H9 (cell line): ENCODE measurements around the gene DPH7. TPM values are rescaled to one million over a fixed set of nuclear protein-coding genes. Genes with fewer than 3 reads are reported as not detected.

ENCODE experiments used
- DNase-seq: peaks from one replicate; pipeline ENCODE4 v3.0.0-alpha.2; 2017
- H2AFZ ChIP-seq: one replicate; pipeline ENCODE4 v1.6.1; 2013; ENCODE audit warnings: mild to moderate bottlenecking, low read length, control low read depth, moderate library complexity
- H2AK5ac ChIP-seq: 2 replicates; pipeline ENCODE4 v1.6.1; 2013; ENCODE audit warnings: low read length, control low read depth, mixed read lengths; ENCODE audit not compliant: insufficient read length
- H2BK120ac ChIP-seq: one replicate; pipeline ENCODE4 v1.6.1; 2013; ENCODE audit warnings: low read depth, mild to moderate bottlenecking, low read length, control low read depth, inconsistent platforms; ENCODE audit not compliant: poor library complexity, severe bottlenecking
- H2BK12ac ChIP-seq: 2 replicates; pipeline ENCODE4 v1.6.1; 2013; ENCODE audit warnings: low read length, control low read depth, mixed read lengths, low read depth; ENCODE audit not compliant: insufficient read length
- H2BK15ac ChIP-seq: 2 replicates; pipeline ENCODE4 v1.6.1; 2013; ENCODE audit warnings: low read depth, low read length, control low read depth
- H2BK20ac ChIP-seq: one replicate; pipeline ENCODE4 v1.6.1; 2013; ENCODE audit warnings: low read depth, mild to moderate bottlenecking, low read length, control low read depth, inconsistent platforms; ENCODE audit not compliant: poor library complexity, severe bottlenecking
- H2BK5ac ChIP-seq: 2 replicates; pipeline ENCODE4 v1.6.1; 2013; ENCODE audit warnings: low read length, control low read depth, mixed read lengths; ENCODE audit not compliant: insufficient read length
- H3K14ac ChIP-seq: 2 replicates; pipeline ENCODE4 v1.6.1; 2013; ENCODE audit warnings: low read length, control low read depth; ENCODE audit not compliant: insufficient read depth
- H3K18ac ChIP-seq: 2 replicates; pipeline ENCODE4 v1.6.1; 2013; ENCODE audit warnings: low read depth, mild to moderate bottlenecking, mixed read lengths, low read length, control low read depth; ENCODE audit not compliant: insufficient read length
- H3K23ac ChIP-seq: 2 replicates; pipeline ENCODE4 v1.6.1; 2013; ENCODE audit warnings: low read length, control low read depth, mixed read lengths, low read depth; ENCODE audit not compliant: insufficient read length
- H3K23me2 ChIP-seq: 2 replicates; pipeline ENCODE4 v1.6.1; 2013; ENCODE audit warnings: low read depth, mild to moderate bottlenecking, mixed read lengths, low read length, control low read depth; ENCODE audit not compliant: insufficient read length, poor library complexity, severe bottlenecking
- H3K27ac ChIP-seq: 2 replicates; pipeline ENCODE4 v1.5.1; 2013; ENCODE audit warnings: low read length, control low read depth, mixed read lengths, low read depth; ENCODE audit not compliant: insufficient read length
- H3K27me3 ChIP-seq: 2 replicates; pipeline ENCODE4 v1.6.1; 2013; ENCODE audit warnings: low read length, control low read depth, inconsistent platforms; ENCODE audit not compliant: insufficient read depth
- H3K4ac ChIP-seq: 2 replicates; pipeline ENCODE4 v1.6.1; 2013; ENCODE audit warnings: low read depth, mild to moderate bottlenecking, control low read depth, inconsistent platforms, low read length, moderate library complexity
- H3K4me1 ChIP-seq: 2 replicates; pipeline ENCODE4 v1.6.1; 2013; ENCODE audit warnings: low read length, control low read depth, inconsistent platforms; ENCODE audit not compliant: insufficient read depth
- H3K4me2 ChIP-seq: 2 replicates; pipeline ENCODE4 v1.6.1; 2013; ENCODE audit warnings: low read length, control low read depth, mixed read lengths; ENCODE audit not compliant: insufficient read length, insufficient read depth
- H3K56ac ChIP-seq: 2 replicates; pipeline ENCODE4 v1.6.1; 2013; ENCODE audit warnings: low read depth, mild to moderate bottlenecking, mixed read lengths, low read length, control low read depth; ENCODE audit not compliant: insufficient read length
- H3K79me1 ChIP-seq: 2 replicates; pipeline ENCODE4 v1.6.1; 2013; ENCODE audit warnings: low read depth, mild to moderate bottlenecking, moderate library complexity, low read length, control low read depth, inconsistent platforms; ENCODE audit not compliant: insufficient read depth, poor library complexity, severe bottlenecking
- H3K79me2 ChIP-seq: 2 replicates; pipeline ENCODE4 v1.6.1; 2013; ENCODE audit warnings: low read length, control low read depth, inconsistent platforms; ENCODE audit not compliant: insufficient read depth
- H3K9ac ChIP-seq: 2 replicates; pipeline ENCODE4 v1.6.1; 2013; ENCODE audit warnings: low read length, control low read depth, mixed read lengths; ENCODE audit not compliant: insufficient read length; ENCODE audit errors: extremely low read depth
- H3K9me3 ChIP-seq: one replicate; pipeline ENCODE4 v1.6.1; 2013; ENCODE audit warnings: low read depth, low read length, inconsistent platforms; ENCODE audit not compliant: control insufficient read depth
- H3T11ph ChIP-seq: one replicate; pipeline ENCODE4 v1.6.1; 2013; ENCODE audit warnings: mild to moderate bottlenecking, low read length, control low read depth, inconsistent platforms
- H4K20me1 ChIP-seq: one replicate; pipeline ENCODE4 v1.6.1; 2013; ENCODE audit not compliant: control insufficient read depth, insufficient read length, insufficient read depth
- H4K5ac ChIP-seq: 2 replicates; pipeline ENCODE4 v1.6.1; 2013; ENCODE audit warnings: low read depth, mild to moderate bottlenecking, mixed read lengths, low read length, control low read depth; ENCODE audit not compliant: insufficient read length
- H4K8ac ChIP-seq: replicated peaks from 2 replicates; pipeline ENCODE4 v1.6.1; 2013; ENCODE audit warnings: low read length, control low read depth, mixed read lengths, low read depth; ENCODE audit not compliant: insufficient read length
- H4K91ac ChIP-seq: 2 replicates; pipeline ENCODE4 v1.6.1; 2013; ENCODE audit warnings: low read depth, mild to moderate bottlenecking, moderate library complexity, mixed read lengths, low read length, control low read depth; ENCODE audit not compliant: insufficient read length
- H3K27ac Mint-ChIP-seq, 3 experiments: 2 replicates in 2 of 3; 3 replicates in 1 of 3; pipeline ENCODE4 v1.8.0; 2020 to 2021; ENCODE audit warnings: mixed read lengths in 3 of 3, mild to moderate bottlenecking in 1 of 3, moderate library complexity in 1 of 3
- H3K27me3 Mint-ChIP-seq: 2 replicates; pipeline ENCODE4 v1.8.0; 2021; ENCODE audit warnings: low read depth, mild to moderate bottlenecking, moderate library complexity, mixed read lengths
- H3K36me3 Mint-ChIP-seq, 3 experiments: 2 replicates in 2 of 3; 3 replicates in 1 of 3; pipeline ENCODE4 v1.8.0; 2020 to 2021; ENCODE audit warnings: low read depth in 3 of 3, mixed read lengths in 3 of 3; ENCODE audit not compliant: insufficient read depth in 1 of 3
- H3K4me1 Mint-ChIP-seq, 2 experiments: 2 replicates each; pipeline ENCODE4 v1.8.0; 2020; ENCODE audit warnings: mixed read lengths in 2 of 2
- H3K4me3 Mint-ChIP-seq, 2 experiments: 2 replicates in 1 of 2; 3 replicates in 1 of 2; pipeline ENCODE4 v1.8.0; 2020 to 2021; ENCODE audit warnings: mild to moderate bottlenecking in 2 of 2, mixed read lengths in 2 of 2, moderate library complexity in 1 of 2
- H3K9me3 Mint-ChIP-seq, 2 experiments: 2 replicates in 1 of 2; 3 replicates in 1 of 2; pipeline ENCODE4 v1.8.0; 2020; ENCODE audit warnings: mild to moderate bottlenecking in 2 of 2, mixed read lengths in 2 of 2, moderate library complexity in 1 of 2
- CTCF ChIP-seq: fragments of 200-600 bp; sonication (generic); conservative IDR thresholded peaks from 3 replicates; pipeline ENCODE4 v1.8.0; 2021; ENCODE audit warnings: antibody characterized with exemption, mild to moderate bottlenecking
- WGBS: extraction: QIAGEN DNeasy Blood & Tissue Kit; methylation state at CpG from one replicate; pipeline ENCODE4 v1.1.7; 2013; ENCODE audit warnings: missing lambda C conversion rate, low lambda C conversion rate, mixed read lengths; ENCODE audit not compliant: insufficient read length; ENCODE audit errors: extremely low coverage; 5-methylcytosine and 5-hydroxymethylcytosine counted together
- total RNA-seq: library from RNA; stranded (reverse); gene quantifications from 2 replicates; pipeline ENCODE4 v1.2.1, GENCODE V29; 2021

The DPH7 gene
- total RNA-seq, 1 experiment from 2014 or later: 51.3 TPM

- H3K23ac ChIP-seq: no peak overlapping the region
- no peak overlapping the region for H3K56ac ChIP-seq
- Mint-ChIP-seq H3K9me3 (peaks cover 0 to 9% of the 10 kb centered on the region in 2 experiments; a peak in 3 of 5 replicates), H3K4me3 (no peak overlapping the region), H3K27ac (peak overlapping the region in 1 of 3 experiments; percentile 40; a peak in 1 of 7 replicates), H3K27me3 (no peaks in the 10 kb centered on the region; the same call in 1 of the 2 replicates), H3K4me1 (no peaks in the 10 kb centered on the region; a peak in 1 of 4 replicates), H3K36me3 (no peaks in the 10 kb centered on the region)
- H3K27ac ChIP-seq: no peak overlapping the region
- H2BK120ac ChIP-seq: no peak overlapping the region
- H4K20me1 ChIP-seq: no peaks in the 10 kb centered on the region
- no peak overlapping the region for H3K14ac ChIP-seq
- H3K4me2 ChIP-seq: no peak overlapping the region
- no peaks in the 10 kb centered on the region for H3K23me2 ChIP-seq
- no peak for DNase-seq
- no peak overlapping the region for H4K91ac ChIP-seq
- no peaks in the 10 kb centered on the region for H3K79me2 ChIP-seq
- H2BK12ac ChIP-seq: no peak overlapping the region
- no peak overlapping the region for H3T11ph ChIP-seq
- no peak overlapping the region for H2BK15ac ChIP-seq
- H2BK20ac ChIP-seq: no peak overlapping the region
- H3K4ac ChIP-seq: no peak overlapping the region
- H3K9ac ChIP-seq: no peak overlapping the region
- H3K18ac ChIP-seq: no peak overlapping the region
- no peaks in the 10 kb centered on the region for H3K4me1 ChIP-seq
- H2AK5ac ChIP-seq: no peak overlapping the region
- no peak overlapping the region for H2BK5ac ChIP-seq
- no peaks in the 10 kb centered on the region for H3K27me3 ChIP-seq
- no CpG with 5 or more reads among the region's 30 CpGs for WGBS
- TF ChIP-seq CTCF: no peak
- no peaks in the 10 kb centered on the region for H3K9me3 ChIP-seq
- no peak overlapping the region for H4K8ac ChIP-seq
- no peak overlapping the region for H4K5ac ChIP-seq
- H2AFZ ChIP-seq: no peak overlapping the region
- H3K79me1 ChIP-seq: no peaks in the 10 kb centered on the region
Measured at GRCh38 chr9:137520614-137521404, 57.9 kb downstream of the DPH7 start.
